ENCODE results near the gene BMP4. TPM values are rescaled to one million over a fixed set of nuclear protein-coding genes. Genes with fewer than 3 reads are reported as not detected.

The BMP4 gene
- total RNA-seq, 1 donor from 2014 or later: 3.4 TPM

GRCh38 chr14:53975444-53975843 is 18.8 kb upstream of the BMP4 start:
- Mint-ChIP-seq H3K4me1 (ENCODE audit: low read depth) (peaks cover 11% of the 10 kb centered on the region), H3K9me3 (ENCODE audit: low read depth) (no peaks in the 10 kb centered on the region), H3K4me3 (ENCODE audit: unreplicated experiment) (no peak overlapping the region), H3K36me3 (ENCODE audit: low read depth) (no peaks in the 10 kb centered on the region), H3K27me3 (ENCODE audit: low read depth) (no peaks in the 10 kb centered on the region), H3K27ac (ENCODE audit: unreplicated experiment) (no peak overlapping the region)
- no peak for TF ChIP-seq CTCF (IDR thresholded peaks at IDR 0.05)
- DNase-seq (ENCODE audit: low spot score): no peak

- H3K4me3 Mint-ChIP-seq (ENCODE audit: unreplicated experiment): no peak overlapping the region
- H3K9me3 Mint-ChIP-seq (ENCODE audit: low read depth): no peaks in the 10 kb centered on the region
- no peaks in the 10 kb centered on the region for H3K27me3 Mint-ChIP-seq (ENCODE audit: low read depth)
- H3K4me1 Mint-ChIP-seq (ENCODE audit: low read depth): no peaks in the 10 kb centered on the region
- no peaks in the 10 kb centered on the region for H3K36me3 Mint-ChIP-seq (ENCODE audit: low read depth)
- no peak overlapping the region for H3K27ac Mint-ChIP-seq (ENCODE audit: unreplicated experiment)
- DNase-seq (ENCODE audit: low spot score): no peak
- no peak for TF ChIP-seq CTCF (IDR thresholded peaks at IDR 0.05)
These were observed 14.9 kb upstream of the BMP4 start for GRCh38 chr14:53971521-53971920.

GRCh38 chr14:53969326-53969725 is 12.7 kb upstream of the BMP4 start:
- H3K9me3 Mint-ChIP-seq (ENCODE audit: low read depth): no peaks in the 10 kb centered on the region
- DNase-seq (ENCODE audit: low spot score): no peak
- no peaks in the 10 kb centered on the region for H3K27me3 Mint-ChIP-seq (ENCODE audit: low read depth)
- no peaks in the 10 kb centered on the region for H3K36me3 Mint-ChIP-seq (ENCODE audit: low read depth)
- no peak overlapping the region for H3K4me3 Mint-ChIP-seq (ENCODE audit: unreplicated experiment)
- no peak for TF ChIP-seq CTCF (IDR thresholded peaks at IDR 0.05)
- H3K27ac Mint-ChIP-seq (ENCODE audit: unreplicated experiment): no peak overlapping the region
- peaks cover 2% of the 10 kb centered on the region for H3K4me1 Mint-ChIP-seq (ENCODE audit: low read depth)

GRCh38 chr14:53968726-53969125 is 12.1 kb upstream of the BMP4 start:
- no peak overlapping the region for H3K27ac Mint-ChIP-seq (ENCODE audit: unreplicated experiment)
- peaks cover 8% of the 10 kb centered on the region for H3K4me1 Mint-ChIP-seq (ENCODE audit: low read depth)
- no peaks in the 10 kb centered on the region for H3K27me3 Mint-ChIP-seq (ENCODE audit: low read depth)
- no peak overlapping the region for H3K4me3 Mint-ChIP-seq (ENCODE audit: unreplicated experiment)
- no peak for DNase-seq (ENCODE audit: low spot score)
- H3K36me3 Mint-ChIP-seq (ENCODE audit: low read depth): no peaks in the 10 kb centered on the region
- H3K9me3 Mint-ChIP-seq (ENCODE audit: low read depth): no peaks in the 10 kb centered on the region
- no peak for TF ChIP-seq CTCF (IDR thresholded peaks at IDR 0.05)

GRCh38 chr14:53967606-53968005 is 11.0 kb upstream of the BMP4 start:
- H3K27ac Mint-ChIP-seq (ENCODE audit: unreplicated experiment): no peak overlapping the region
- DNase-seq (ENCODE audit: low spot score): no peak
- H3K4me1 Mint-ChIP-seq (ENCODE audit: low read depth): peaks cover 19% of the 10 kb centered on the region
- H3K9me3 Mint-ChIP-seq (ENCODE audit: low read depth): no peaks in the 10 kb centered on the region
- peaks cover 6% of the 10 kb centered on the region for H3K27me3 Mint-ChIP-seq (ENCODE audit: low read depth)
- H3K4me3 Mint-ChIP-seq (ENCODE audit: unreplicated experiment): no peak overlapping the region
- no peak for TF ChIP-seq CTCF (IDR thresholded peaks at IDR 0.05)
- H3K36me3 Mint-ChIP-seq (ENCODE audit: low read depth): no peaks in the 10 kb centered on the region

Data from chondrocyte (in vitro differentiated cells).